Fibroblast of skin of abdomen (primary cell): ENCODE results near the gene ZNF516.

Experiments
- DNase-seq: peaks from one replicate; pipeline ENCODE4 v3.0.0-alpha.2; 2013

Gene ZNF516

DNA sequence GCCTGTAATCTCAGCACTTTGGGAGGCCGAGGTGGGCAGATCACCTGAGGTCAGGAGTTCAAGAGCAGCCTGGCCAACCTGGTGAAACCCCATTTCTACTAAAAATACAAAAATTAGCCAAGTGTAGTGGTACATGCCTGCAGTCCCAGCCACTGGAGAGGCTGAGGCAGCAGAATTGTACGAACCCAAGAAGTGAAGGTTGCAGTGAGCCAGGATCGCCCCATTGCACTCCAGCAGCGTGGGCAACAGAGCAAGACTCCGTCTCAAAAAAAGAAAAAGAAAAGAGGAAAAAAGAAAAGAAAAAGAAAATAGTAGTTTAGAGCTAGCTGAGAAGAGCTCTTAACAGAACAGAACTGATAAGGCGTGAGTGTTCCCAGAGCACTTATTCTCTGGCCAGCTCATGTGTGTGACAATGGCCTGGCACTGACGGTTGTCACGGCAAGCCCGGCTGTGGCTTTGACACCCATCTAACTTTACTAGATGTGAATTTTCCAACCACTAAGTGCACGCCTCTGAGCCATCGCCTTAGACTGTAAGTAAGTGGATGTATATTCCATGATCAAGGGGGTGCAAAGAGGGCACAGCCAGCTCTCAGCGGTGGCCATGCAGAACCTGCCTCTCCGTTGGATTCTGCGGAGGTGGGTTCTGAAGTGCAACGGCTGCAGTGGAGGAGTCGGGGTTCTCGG is 80.0 kb downstream of the ZNF516 start:
- no peak for DNase-seq

DNA sequence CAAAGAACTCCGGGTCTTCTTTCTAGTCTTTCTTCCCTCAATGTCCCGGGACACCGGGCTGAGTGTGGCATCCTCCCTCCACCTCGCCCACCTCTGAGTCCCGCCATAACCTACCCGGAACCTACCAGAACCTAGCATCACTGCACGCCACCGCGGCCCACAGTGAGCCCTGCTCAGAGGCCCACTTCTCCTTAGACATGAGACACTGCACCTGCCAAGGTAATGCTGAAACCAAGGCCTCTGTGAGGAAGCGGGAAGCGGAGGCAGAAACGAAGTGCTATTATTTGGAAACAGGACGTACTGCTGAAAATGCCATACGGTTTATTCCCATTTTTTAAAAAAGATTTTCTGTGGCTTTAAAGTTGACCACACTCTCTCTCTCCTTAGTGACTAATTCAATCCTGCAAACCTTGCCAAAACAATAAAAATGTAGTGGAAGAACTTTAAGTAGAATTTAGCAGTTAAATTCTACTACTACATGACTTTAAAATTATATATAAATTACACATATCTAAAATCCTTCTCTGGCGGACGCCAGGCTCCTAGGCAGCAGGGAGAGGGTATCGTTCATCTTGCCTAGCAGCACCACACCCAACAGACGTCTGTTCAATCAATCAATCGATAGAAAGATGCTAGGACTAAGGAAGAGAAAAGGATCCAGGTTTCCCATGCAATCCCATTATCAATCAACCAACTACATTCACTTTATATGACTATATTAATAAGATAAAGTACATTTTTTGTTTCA is 82.0 kb downstream of the ZNF516 start:
- peak; percentile 58 for DNase-seq

DNA sequence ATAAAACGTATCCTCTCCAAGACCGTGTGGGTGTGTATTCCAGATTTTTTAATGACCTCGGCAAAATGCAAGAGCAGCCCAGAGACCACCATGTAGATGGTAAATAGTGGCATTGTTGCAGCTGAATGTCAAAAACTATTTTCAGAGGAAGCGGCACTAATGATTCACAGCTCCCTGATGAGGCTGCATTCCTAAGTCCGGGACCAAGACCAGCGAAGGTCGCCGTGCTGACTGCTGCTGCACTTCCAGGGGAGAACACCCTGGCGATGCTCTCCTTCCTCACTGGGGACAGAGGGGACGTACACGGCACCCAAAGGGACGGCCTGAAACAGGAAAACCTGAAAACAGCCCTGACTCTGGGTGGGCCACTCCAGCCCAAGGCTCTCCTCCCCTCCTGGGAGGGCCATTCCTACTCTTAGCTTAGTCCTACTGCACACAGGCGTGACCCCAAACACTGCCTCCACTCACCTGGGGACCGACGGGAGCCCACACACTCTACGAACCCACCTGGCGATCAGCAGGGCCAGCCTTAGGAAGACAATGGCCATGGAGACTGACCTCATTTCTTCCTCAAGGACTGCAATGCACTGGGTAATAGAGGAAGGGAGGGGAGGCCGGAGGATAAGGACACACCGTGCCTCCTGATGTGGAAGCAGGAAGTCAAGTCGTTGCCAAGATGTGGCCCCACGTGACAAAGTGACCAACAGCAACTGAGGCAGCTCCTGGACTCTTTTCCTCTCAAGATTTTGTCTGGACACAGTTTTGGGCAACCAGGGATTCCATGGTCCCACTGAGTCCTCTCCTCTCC is 82.8 kb downstream of the ZNF516 start:
- DNase-seq: peak; percentile 55

DNA sequence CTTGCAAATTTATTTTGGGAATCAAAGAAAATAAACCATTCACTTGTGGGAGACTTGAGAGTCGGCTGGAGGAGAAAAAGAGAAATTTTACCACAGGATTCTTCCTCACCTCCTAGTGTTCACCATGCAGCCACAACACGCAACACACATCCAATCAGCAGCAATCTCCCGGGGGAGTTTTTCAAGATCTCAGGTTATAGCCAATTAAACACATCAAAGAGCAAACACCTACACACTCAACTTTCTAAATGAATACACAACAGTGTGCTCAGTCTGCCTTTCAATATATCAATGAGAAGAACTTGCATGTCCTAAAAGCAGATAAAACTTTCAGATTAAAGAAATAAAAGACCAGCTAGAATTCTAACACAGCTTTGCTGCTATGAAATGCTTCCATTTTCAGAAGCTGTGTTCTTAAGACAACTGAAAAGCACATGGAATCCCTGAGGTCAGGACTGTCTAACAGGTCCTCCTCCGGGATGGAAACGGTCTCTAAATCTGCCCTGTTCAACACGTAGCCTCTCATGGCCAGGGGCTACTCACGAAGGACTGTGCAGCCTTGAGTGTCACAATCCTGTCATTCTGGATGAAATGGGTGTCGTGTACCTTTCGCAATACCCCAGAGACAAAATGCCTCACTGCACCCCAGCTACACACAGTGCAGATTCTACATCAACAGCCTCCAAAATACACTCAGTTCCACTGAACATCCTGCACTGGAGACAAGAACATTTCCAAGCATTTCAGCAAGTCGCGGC is 84.2 kb downstream of the ZNF516 start:
- no peak for DNase-seq

DNA sequence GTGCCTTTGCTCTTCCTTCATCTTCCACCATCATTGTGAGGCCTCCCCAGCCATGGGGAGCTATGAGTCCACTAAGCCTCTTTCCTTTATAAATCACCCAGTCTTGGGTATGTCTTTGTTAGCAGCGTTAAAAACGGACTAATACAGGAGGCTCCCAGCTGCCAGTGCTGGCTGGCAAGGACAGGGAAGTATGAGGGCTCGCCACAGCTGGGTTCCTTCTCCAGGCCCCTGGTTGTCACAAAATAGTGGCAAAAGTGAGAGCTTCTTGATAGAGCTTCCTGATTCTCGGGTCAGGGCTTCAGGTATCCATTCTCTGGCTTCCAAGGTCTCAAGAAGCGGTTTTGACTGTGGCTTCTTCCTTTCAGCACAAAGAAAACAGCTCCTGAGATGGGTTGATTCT is 85.0 kb downstream of the ZNF516 start:
- DNase-seq: no peak

DNA sequence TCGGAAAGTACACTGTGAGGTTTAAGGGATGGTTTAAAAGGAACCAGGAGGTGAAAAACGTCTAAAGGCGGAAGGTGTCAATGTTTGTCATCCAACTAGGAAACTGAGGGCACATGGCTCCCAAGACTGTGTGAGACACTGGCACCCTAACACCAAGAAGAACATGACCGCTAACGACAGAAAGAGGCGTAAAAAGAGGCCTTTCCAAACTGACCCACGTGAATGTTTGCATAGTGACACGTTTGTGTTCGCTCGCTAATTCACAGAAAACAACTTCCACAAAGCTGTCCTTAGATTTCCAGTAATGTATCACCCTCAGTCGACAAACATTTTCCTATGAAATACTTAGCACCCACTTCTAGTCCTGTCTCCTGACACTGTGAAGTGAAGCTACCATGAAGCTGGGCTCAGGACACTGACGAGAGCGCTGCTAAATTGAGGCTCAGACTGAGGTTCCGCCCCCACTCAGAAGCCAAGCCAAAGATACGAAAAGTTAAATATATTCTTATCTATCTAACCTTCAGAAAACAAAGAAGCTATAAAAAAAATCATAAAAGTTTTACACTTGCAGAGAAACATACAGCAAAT is 86.5 kb downstream of the ZNF516 start:
- DNase-seq: no peak

DNA sequence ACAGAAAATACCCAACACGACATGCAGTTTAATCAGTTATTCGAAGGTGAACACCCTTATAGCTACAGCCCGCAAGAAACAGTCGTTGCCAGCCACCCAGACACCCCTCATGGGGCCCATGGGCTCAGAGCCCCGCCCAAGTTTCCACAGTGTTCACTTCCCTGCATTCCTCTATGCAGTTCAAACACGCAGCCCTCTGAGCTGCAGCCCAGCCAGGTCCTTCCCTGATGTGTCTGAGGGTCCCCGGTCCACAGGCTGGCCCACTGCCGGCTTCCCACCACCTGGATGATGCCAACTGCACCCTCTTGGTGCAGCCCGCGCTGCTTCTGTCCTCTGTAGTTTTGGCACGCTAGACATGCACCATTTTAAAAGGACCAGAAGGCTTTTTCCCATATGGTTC is 87.4 kb downstream of the ZNF516 start:
- no peak for DNase-seq

DNA sequence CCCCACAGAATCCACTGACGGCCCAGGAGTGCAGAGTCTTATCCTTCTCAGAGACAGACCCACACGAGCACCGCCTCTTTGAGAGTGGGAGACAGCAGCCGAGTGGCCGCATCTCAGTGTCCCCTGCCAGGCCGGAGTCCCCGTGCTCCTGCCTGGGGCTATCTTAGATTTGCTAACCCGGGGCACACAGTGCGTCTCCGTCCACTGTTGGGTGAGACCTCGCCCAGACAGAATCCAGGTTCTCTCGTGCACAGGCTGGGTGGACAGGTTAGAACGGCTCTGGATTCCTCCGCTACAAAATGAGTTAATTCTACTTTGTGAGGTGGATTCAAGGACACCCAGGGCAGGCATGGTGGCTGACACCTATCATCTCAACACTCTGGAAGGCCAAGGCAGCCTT is 88.3 kb downstream of the ZNF516 start:
- DNase-seq: no peak

DNA sequence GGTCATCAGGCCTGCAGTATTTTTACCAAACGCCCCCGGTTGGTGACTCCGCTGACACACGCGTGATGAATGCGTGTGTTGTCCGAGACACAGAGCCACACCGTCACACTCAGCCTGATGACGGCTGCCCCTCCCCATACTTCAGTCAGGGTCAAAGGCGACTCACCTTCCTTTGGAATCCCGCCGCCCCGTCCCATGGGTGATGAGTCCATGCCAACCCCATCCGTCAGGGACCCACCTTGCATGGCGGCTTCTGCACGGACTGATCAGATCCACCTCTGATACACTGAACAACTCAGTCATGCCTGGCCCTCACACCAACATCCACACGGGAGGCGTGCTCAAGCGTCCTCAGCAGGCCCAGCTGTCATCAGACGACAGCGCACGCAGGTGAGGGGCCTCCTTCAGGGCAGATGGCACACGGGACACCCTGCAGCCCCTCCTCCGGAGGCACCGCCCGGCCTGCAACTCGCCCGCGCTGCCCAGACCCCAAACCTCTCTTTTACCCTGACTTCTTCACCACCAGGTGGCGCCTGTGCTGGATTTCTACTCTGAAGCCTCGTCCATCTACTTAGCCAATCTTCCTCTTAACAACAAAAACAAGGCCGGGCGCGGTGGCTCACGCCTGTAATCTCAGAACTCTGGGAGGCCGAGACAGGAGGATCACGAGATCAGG is 89.2 kb downstream of the ZNF516 start:
- peak; percentile 45 for DNase-seq

DNA sequence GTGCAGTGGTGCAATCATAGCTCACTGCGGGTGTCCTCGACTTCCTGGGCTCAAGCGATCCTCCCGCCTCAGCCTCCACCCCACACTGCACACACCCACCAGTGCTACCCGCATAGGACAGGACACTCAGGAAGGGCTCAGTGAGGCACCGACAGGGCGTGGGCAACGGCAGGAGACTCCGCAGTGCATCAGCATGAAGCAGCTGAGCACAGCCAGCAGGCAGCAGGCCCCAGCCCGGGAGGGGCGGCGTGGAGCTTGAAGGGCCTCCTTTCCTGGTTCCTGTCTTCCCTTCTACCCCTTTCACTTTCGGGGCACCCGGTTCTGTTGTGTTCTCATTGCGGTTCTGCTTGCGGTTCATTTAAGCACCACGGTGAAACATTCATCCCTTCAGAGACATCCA is 89.8 kb downstream of the ZNF516 start:
- DNase-seq: no peak

DNA sequence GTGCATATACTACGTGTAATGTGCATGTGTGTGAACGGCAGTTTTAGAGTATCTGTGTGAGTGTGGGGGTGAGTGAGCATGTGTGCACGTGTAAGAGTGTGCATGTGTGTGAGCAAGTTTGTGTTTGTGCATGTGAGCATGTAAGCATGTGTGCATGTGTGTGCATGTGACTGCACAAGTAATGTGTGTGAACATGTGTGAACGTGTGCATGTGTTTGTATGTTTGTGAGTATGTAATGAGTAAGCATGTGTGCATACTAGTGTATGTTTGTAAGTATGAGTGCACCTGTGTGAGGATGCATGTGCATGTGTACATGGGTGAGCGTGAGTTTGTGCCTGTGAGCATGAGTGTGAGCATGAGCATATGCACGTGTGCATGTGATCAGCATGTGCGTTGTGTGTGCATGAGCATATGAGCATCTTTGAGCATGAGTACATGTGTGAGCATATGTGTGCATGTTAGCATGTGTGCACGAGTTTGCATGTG is 90.7 kb downstream of the ZNF516 start:
- no peak for DNase-seq

DNA sequence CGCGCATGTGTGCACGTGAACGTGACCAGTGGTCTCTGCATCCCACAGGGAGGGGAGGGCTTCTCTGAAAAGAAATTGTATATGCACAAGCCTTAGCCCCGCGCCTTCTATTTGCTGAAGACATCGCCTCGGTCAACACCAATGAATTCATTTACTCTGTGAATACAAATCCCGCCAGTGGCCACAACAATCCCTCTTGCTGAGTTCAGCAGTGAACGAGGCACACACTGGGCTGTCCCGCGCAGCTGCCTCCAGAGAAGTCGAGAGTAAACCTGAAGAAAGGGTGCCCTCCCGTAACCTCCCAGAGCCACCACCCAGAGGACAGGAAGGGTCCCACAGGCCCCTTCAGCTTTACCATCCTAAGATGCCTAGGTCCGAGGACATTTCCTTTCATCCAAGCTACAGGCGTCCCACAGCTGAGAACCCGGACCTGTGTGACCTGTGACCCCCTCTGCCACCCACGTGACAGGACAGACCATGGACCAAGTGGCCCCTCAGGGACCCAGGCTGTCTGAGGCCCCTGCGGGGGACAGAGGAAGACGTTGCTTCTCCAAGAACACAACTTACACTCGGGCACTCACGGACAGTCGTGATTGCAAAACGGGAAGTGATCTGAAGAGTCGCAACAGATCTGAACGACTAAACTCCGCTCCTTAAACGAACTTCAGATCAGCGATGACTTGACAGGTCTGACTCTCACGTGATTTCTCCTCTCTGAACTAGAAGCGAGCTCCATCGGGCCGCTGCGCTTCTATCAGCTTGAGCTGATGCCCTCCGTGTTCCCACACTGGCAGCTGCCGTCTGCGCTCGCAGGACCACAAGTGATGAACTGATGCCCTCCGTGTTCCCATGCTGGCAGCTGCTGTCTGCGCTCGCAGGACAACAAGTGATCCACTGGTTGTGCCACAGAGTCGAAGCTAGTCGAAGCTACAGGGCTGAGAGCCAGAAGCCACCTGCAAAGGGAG is 92.7 kb downstream of the ZNF516 start:
- no peak for DNase-seq

DNA sequence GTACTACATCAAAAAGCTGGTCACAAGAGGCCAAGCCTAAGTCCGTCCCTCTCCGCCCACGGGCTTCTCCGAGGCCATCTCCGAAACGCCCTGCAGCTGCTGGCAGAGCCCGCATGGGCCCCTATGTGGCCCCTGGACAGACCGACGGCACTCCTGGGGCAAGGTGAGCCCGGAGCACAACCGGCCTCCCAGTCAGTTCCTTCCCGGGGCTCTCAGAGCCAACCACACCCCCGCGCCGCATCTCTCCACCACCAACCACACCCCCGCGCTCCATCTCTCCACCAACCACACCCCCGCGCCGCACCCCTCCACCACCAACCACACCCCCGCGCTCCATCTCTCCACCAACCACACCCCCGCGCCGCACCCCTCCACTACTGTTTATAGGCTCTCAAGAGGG is 93.5 kb downstream of the ZNF516 start:
- DNase-seq: no peak

DNA sequence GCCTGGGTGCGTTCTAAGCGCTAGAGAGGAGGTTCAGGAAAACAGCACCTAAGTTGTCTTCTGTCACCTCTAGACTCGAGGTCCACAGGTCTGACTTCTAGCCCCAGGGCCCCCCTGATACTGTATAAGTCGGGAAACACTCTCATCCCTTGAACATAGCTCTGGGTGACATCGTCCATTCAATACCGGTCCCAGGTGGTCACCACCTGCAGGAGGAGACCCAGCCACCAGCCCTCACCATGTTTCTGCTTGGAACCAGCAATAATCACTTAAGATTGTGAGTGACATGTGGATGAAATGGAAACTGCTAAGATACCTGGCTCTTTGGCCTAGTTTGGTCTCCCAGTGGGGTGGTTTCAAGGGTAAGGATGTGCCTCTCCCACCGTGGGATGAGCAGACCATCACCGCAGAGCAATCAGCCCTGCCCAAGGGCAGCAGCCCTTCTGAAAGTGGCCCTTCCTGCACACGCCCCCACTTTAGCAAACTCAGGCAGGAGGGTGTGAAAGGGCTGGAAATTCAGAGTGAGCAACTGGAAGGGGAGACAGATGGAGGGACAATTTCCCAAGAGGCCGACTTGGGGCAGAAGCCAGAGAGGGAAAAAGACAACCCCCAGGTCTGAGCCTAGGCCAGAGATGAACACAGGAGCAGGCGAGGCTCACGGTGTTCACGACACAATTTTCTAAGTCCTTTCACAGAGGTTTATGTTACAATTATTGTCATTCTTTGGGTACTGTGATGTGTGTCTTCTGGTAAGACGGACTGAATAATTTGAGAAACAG is 95.2 kb downstream of the ZNF516 start:
- DNase-seq: no peak

DNA sequence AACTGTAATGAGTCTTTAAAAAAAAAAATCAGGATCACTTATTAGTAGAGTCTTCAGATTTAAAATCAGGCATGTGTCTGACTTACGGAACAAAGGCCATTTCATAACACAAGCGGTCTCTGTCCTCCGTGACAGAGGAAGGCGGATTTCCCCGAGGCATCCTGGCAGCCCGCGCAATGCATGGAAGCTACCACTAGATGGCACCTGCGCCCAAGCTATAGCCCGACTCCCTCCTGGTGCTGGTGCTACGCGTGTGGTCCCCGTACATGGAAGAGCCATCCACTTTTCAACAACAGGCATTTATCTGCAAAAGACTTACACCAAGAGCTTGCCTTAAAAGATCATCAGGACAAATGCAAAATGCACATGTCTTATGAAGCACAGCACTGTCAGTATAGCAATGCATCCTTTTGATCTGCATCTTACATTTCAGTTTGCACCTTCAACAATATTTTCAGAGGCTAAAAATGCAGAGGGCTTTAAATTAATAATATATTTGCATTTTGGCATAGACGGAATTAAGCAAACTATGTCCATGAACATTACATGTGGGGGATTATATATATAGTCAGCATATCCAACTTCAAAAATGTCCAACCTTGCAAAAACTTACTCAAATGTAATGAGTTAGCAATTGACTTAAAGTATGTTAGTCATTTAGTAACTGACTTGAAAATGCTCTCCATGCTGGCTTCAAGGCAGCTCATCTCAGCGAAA is 96.0 kb downstream of the ZNF516 start:
- peak; percentile 77 for DNase-seq

DNA sequence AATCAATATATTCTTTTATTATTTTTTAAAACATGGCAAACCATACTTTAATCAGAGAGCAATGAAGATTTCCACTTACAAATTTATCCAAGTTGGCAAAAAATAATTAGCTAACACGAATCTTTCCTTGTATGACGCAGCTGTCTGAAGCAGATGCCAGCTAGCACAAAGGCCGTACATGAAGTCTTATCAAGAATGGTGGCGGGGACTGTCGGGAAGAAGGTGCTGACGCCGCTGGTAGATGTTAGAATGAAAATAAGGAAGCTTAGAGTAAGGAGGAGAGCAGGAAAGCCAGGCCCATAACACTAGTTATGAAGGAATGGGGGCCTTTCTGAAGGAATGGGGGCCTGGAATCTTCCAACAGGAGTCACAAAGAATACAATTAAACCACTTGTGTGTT is 96.7 kb downstream of the ZNF516 start:
- no peak for DNase-seq

DNA sequence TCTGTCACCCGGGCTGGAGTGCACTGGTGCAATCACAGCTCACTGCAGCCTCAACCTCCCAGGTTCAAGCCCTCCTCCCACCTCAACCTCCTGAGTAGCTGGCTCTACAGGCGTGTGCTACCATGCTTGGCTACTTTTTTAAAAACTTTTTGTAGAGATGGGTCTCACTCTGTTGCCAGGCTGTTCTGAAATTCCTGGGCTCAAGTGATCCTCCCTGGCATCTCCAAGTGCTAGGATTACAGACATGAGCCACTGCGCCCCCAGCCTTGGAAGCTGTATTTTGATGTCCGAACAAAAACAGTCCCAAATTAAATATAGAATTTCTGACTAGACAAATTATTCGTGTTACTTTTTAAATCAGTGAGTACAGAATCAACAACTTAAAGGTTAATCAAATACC is 97.4 kb downstream of the ZNF516 start:
- no peak for DNase-seq

DNA sequence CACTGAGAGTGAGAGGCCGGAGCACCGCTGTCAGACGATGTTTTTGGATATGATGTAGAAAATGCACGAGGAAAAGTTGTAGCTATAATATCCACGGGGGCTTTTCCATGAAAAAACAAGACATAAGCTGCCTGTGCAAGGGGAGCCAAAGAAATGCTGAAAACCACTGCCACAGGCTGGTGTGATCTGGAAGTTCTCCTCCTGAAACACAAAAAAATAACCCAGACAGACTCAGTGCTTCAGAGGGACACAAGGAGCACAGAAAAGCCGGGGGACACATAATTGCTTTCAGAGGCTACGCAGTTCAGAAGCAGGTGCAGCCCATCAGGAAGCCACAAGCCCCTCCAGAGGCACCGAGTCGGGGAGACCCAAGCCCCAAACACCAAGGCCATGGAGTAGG is 98.2 kb downstream of the ZNF516 start:
- no peak for DNase-seq

DNA sequence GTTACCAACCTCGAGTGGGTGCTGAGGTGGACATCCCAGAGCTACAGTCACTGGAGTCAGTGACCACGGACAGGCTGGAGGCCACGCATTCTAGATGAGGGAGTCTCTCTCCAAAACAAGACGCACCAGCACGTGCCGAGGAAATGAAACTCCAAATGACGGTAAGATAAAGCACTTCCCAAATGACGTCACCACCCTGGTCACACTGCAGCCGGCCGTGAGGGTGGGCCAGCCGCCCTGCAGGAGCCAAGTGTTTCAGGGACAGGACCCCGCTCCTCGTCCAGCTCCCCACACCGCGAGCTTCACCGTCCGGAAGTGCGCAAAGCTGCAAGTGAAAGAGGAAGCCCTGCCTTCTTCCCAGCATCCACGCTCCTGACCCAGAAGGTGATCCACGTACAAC is 99.4 kb downstream of the ZNF516 start:
- no peak for DNase-seq
